Uterus (tissue), 4 donors: ENCODE results near the gene GHITM. TPM values are rescaled to one million over a fixed set of nuclear protein-coding genes. Genes with fewer than 3 reads are reported as not detected.

Source experiments
- DNase-seq, 2 donors: peaks; one replicate each; pipeline ENCODE4 v3.0.0-alpha.2; 2019 to 2020
- H3K27ac ChIP-seq, 2 donors: fragments of 200-600 bp; sonication (generic); 1 replicate in 1 of 2; 2 replicates in 1 of 2; pipeline ENCODE4 v1.5.1; 2016 to 2018
- H3K27me3 ChIP-seq, 2 donors: fragments of 200-600 bp; sonication (generic); one replicate each; pipeline ENCODE4 v1.5.1; 2018 to 2019; ENCODE audit warnings: control low read depth in 1 of 2
- H3K36me3 ChIP-seq, 2 donors: fragments of 200-600 bp; sonication (generic); one replicate each; pipeline ENCODE4 v1.5.1; 2019; ENCODE audit warnings: control low read depth in 1 of 2
- H3K4me1 ChIP-seq, 2 donors: fragments of 200-600 bp; sonication (generic); one replicate each; pipeline ENCODE4 v1.5.1; 2018 to 2019; ENCODE audit warnings: control low read depth in 1 of 2
- H3K4me3 ChIP-seq, 2 donors: fragments of 200-600 bp; sonication (generic); 1 replicate in 1 of 2; 2 replicates in 1 of 2; pipeline ENCODE4 v1.5.1; 2018 to 2019; ENCODE audit warnings: mild to moderate bottlenecking in 1 of 2
- H3K9me3 ChIP-seq, 2 donors: fragments of 200-600 bp; sonication (generic); one replicate each; pipeline ENCODE4 v1.5.1; 2019; ENCODE audit warnings: control low read depth in 1 of 2
- POLR2A ChIP-seq, 2 donors: fragments of 450-650 bp; IDR thresholded peaks; one replicate each; pipeline ENCODE4 v1.6.1; 2016; ENCODE audit warnings: antibody characterized with exemption in 2 of 2, mild to moderate bottlenecking in 1 of 2, moderate library complexity in 1 of 2
- intact Hi-C: fragments of 100-400 bp; cut with DNase I; formaldehyde crosslinking; loops from one replicate; pipeline ENCODE4 v1.15.1; 2023; ENCODE audit warnings: low total_unique reads
- total RNA-seq, 4 donors: library from RNA; depleted of rRNA in 3 of 4; stranded (reverse); fragments of >200 nt in 3 of 4; gene quantifications; one replicate each; pipeline versions ENCODE4 v1.1.0 to v1.2.4, GENCODE V29; 2014 to 2023
- TF ChIP-seq, protein P1 (sequence below), 4 experiments: fragments of 200-600 bp in 2 of 4; fragments of 450-650 bp in 2 of 4; sonication (generic) in 2 of 4; IDR thresholded peaks; one replicate each; pipeline ENCODE4 v1.5.1; 2016 to 2019; ENCODE audit warnings: antibody characterized with exemption in 4 of 4, mild to moderate bottlenecking in 2 of 4, moderate library complexity in 1 of 4
- donor health status: DM: yes; HTN: yes; CAD: no.

Gene GHITM
- total RNA-seq, 4 donors from 2014 or later = 83.6 to 141 (median 113) TPM

DNA sequence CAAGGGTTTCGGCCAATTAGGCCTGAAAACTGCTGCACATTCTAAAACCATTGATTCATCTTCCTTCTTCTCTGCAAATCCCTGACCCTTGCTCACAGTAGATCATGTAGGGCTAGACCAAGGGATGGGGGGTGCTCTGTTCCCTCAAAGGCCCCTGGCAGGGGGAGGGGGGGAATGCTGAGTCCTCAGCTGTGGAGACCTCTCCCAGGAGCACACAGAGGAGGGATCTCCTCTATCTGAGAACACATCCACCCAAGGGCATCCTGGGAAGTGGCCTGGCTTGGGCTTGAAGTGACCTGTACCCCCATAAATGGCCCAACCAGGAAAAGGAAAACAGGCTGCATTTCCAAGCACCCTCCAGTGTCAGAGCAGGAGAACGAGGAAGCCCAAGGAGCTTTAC lies 54.0 kb downstream of the GHITM start:
- no peak for TF ChIP-seq POLR2A (IDR thresholded peaks at IDR 0.05)
- TF ChIP-seq, protein P1, sequence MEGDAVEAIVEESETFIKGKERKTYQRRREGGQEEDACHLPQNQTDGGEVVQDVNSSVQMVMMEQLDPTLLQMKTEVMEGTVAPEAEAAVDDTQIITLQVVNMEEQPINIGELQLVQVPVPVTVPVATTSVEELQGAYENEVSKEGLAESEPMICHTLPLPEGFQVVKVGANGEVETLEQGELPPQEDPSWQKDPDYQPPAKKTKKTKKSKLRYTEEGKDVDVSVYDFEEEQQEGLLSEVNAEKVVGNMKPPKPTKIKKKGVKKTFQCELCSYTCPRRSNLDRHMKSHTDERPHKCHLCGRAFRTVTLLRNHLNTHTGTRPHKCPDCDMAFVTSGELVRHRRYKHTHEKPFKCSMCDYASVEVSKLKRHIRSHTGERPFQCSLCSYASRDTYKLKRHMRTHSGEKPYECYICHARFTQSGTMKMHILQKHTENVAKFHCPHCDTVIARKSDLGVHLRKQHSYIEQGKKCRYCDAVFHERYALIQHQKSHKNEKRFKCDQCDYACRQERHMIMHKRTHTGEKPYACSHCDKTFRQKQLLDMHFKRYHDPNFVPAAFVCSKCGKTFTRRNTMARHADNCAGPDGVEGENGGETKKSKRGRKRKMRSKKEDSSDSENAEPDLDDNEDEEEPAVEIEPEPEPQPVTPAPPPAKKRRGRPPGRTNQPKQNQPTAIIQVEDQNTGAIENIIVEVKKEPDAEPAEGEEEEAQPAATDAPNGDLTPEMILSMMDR (IDR thresholded peaks at IDR 0.05) = no peak
- no peaks in the 10 kb centered on the region for H3K4me1 ChIP-seq
- peaks cover 0 to 6% of the 10 kb centered on the region in 2 donors for H3K27me3 ChIP-seq
- no peaks in the 10 kb centered on the region for H3K36me3 ChIP-seq
- H3K27ac ChIP-seq = no peak overlapping the region
- no peaks in the 10 kb centered on the region for H3K9me3 ChIP-seq
- intact Hi-C loops = no loop called here
- no peak for DNase-seq
- H3K4me3 ChIP-seq = no peak overlapping the region

DNA sequence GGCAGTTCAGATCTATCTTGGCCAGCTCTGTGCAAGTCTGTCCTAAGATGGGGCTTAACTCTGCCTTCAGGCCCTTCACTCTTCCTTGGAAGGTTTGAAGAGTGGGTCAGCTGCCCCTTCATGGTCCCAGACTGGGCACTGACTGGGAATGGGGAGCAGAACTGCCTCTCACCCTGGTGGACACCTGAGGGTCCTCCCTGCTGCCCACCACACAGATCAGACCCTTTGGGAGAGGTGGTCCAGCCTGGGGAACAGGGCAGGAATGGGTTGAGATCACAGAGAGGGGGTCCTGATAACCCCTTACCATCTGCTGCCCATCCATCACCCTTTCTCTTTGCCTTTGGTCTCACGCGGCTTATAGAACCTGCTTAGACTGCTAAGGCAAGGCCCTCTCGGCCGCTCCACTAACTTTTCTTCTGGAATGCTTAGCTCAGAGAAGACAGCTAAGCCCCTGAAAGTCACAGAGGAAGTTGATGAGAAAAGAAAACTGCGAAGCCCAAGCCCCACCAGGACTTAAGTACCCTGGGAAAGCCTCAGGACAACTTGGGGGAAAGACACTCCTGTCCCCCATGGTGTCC lies 54.6 kb downstream of the GHITM start:
- no peaks in the 10 kb centered on the region for H3K36me3 ChIP-seq
- no peak for DNase-seq
- no peak overlapping the region for H3K4me3 ChIP-seq
- H3K4me1 ChIP-seq = no peaks in the 10 kb centered on the region
- TF ChIP-seq, protein P1 (IDR thresholded peaks at IDR 0.05) = no peak
- TF ChIP-seq POLR2A (IDR thresholded peaks at IDR 0.05) = no peak
- intact Hi-C loops = no loop called here
- no peaks in the 10 kb centered on the region for H3K9me3 ChIP-seq
- no peak overlapping the region for H3K27ac ChIP-seq
- H3K27me3 ChIP-seq = peaks cover 0 to 6% of the 10 kb centered on the region in 2 donors

DNA sequence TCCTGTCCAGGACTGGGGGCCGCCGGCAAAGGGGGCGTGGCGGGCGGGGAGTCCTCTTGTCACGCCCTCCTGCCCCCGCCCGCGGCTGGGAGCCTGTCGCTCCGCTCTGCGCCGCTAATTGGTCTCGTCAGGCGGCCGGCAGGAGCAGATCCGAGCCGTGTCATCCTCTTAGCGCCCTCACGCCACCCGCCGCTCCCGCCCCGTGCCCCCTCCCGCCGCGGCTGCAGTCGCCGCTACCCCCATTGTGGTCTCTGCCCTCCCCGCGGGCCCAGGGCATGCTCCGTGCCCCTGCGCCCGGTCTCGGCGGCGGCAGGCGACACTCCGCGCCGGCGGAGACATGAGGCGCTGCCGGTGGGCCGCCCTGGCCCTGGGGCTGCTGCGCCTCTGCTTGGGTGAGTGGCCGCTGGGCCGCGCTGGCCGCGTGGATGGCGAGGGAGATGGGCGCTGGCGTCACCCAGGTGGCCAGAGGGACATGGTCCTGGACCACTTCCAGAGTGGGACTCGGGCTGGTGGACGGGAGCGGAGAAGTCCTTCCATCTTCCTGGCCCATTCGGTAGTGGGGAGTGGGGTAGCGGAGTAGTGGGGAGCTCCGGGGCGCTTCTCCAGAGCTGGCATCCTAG lies 55.2 kb downstream of the GHITM start, which contains the start of gene CDHR1:
CDHR1 (plus strand) TSS at position 114 of the 620 bp plus-strand sequence; CDS start at position 338, 224 bp downstream.
- H3K4me3 ChIP-seq = no peak within 1 kb of the TSS
- H3K36me3 ChIP-seq = no peaks in the 10 kb centered on the region
- H3K27me3 ChIP-seq = peaks cover 0 to 6% of the 10 kb centered on the region in 2 donors
- no peak for DNase-seq
- no peak within 1 kb of the TSS for H3K27ac ChIP-seq
- intact Hi-C loops = no loop called here
- H3K9me3 ChIP-seq = no peaks in the 10 kb centered on the region
- TF ChIP-seq POLR2A (IDR thresholded peaks at IDR 0.05) = no peak
- TF ChIP-seq, protein P1 (IDR thresholded peaks at IDR 0.05) = no peak
- no peaks in the 10 kb centered on the region for H3K4me1 ChIP-seq

DNA sequence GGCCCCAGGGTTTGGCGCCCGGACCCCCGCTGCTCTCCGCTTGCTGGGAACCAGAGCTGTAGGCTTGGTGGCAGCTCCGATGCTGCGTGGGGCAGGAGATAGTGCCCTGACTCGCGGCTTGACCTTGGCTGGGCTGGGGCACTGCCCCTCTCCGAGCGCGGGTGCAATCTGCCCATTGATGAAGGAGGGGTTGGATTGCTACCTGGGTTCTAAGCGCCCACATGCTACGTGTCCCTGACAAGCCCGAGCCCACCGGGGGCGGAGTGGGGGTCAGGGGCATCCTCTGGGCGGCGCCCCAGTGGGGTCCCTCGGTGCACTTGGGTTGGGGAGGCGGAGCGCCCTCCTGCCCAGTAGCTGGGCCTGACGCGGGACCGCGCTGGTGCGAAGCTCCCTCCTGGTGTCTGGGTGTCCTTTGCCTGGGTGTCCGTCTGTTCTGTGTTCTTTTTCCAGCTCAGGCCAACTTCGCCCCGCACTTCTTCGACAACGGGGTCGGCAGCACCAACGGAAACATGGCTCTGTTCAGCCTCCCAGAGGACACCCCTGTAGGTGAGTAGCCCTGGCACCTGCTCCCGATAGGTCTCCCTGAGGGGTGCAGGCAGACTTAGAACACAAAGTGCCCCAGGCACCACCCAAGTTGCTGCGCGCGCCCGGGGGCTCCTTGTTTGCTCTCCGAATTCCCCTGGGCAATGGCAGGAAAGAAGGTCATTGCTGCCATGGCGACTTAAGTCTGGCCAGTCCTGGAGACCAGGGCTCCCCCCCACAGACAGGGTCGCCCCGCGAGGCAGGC lies 55.9 kb downstream of the GHITM start:
- intact Hi-C loops = no loop called here
- Histone ChIP-seq H3K4me3 (no peak overlapping the region), H3K9me3 (no peaks in the 10 kb centered on the region), H3K36me3 (no peaks in the 10 kb centered on the region), H3K4me1 (no peaks in the 10 kb centered on the region), H3K27me3 (peaks cover 0 to 6% of the 10 kb centered on the region in 2 donors), H3K27ac (no peak overlapping the region)
- TF ChIP-seq, protein P1 (IDR thresholded peaks at IDR 0.05) = no peak
- TF ChIP-seq POLR2A (IDR thresholded peaks at IDR 0.05) = no peak
- DNase-seq = no peak

DNA sequence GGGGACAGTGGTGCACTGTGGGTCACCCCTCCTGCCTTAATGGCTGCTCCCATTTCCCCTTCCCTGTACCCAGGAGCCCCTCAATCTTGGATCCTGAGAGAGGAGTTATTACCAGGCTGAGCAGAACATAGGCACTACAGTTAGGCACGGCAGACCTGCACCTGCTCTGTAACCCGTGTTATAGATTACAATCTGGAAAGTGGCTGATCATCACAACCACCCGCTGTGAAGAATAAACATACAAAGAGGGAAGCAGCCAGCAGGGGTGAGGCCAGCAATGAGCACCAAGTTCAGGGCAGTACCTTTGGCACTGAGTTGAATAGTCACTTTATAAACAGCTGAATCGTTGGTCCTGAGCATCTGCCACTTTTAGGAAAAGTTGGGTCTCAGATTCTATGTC lies 56.8 kb downstream of the GHITM start:
- Histone ChIP-seq H3K36me3 (no peaks in the 10 kb centered on the region), H3K9me3 (no peaks in the 10 kb centered on the region), H3K4me1 (no peaks in the 10 kb centered on the region), H3K4me3 (no peak overlapping the region), H3K27ac (no peak overlapping the region), H3K27me3 (peaks cover 0 to 6% of the 10 kb centered on the region in 2 donors)
- intact Hi-C loops = no loop called here
- no peak for TF ChIP-seq POLR2A (IDR thresholded peaks at IDR 0.05)
- no peak for DNase-seq
